ENCODE measurements around the gene NMT2.

NMT2 gene

GRCh38 chr10:15092855-15093408 lies 75.6 kb downstream of the NMT2 start:
- no peak overlapping the region for H3K4me3 ChIP-seq (ENCODE audit: low read depth, low read length)
- no peak for TF ChIP-seq CTCF (IDR thresholded peaks at IDR 0.05; ENCODE audit: low read depth, low read length)
- TF ChIP-seq MAX (IDR thresholded peaks at IDR 0.05; ENCODE audit: low read depth, low read length) = no peak
- TF ChIP-seq MYC (IDR thresholded peaks at IDR 0.05; ENCODE audit: low read depth, low read length) = no peak
- no peak for TF ChIP-seq POLR2A (IDR thresholded peaks at IDR 0.05; ENCODE audit: extremely low read depth, insufficient read length)
- no peak for DNase-seq (ENCODE audit: low read depth)

- TF ChIP-seq MAX (IDR thresholded peaks at IDR 0.05; ENCODE audit: low read depth, low read length) = no peak
- no peak for DNase-seq (ENCODE audit: low read depth)
- H3K4me3 ChIP-seq (ENCODE audit: low read depth, low read length) = no peak overlapping the region
Measured at GRCh38 chr10:15091418-15091817, 77.1 kb downstream of the NMT2 start.

- DNase-seq (ENCODE audit: low read depth) = peak; percentile 87
- peak; percentile 44 for TF ChIP-seq POLR2A (IDR thresholded peaks at IDR 0.05; ENCODE audit: extremely low read depth, insufficient read length)
- TF ChIP-seq CTCF (IDR thresholded peaks at IDR 0.05; ENCODE audit: low read depth, low read length) = no peak
- TF ChIP-seq MYC (IDR thresholded peaks at IDR 0.05; ENCODE audit: low read depth, low read length) = peak; percentile 35; the same call in 1 of the 2 replicates
- no peak; the same call in 1 of the 2 replicates for TF ChIP-seq MAX (IDR thresholded peaks at IDR 0.05; ENCODE audit: low read depth, low read length)
- H3K4me3 ChIP-seq (ENCODE audit: low read depth, low read length) = peak within 1 kb of the TSS; percentile 52
Measured at GRCh38 chr10:15088428-15089261, 79.8 kb downstream of the NMT2 start, which contains the start of gene ACBD7. Gene ACBD7 (minus strand): TSS chr10:15088776. CDS start chr10:15088728, 48 bp downstream.

GRCh38 chr10:15084502-15084922 lies 84.0 kb downstream of the NMT2 start:
- no peak for DNase-seq (ENCODE audit: low read depth)
- TF ChIP-seq CTCF (IDR thresholded peaks at IDR 0.05; ENCODE audit: low read depth, low read length) (no peak), MYC (IDR thresholded peaks at IDR 0.05; ENCODE audit: low read depth, low read length) (no peak), POLR2A (IDR thresholded peaks at IDR 0.05; ENCODE audit: extremely low read depth, insufficient read length) (no peak), MAX (IDR thresholded peaks at IDR 0.05; ENCODE audit: low read depth, low read length) (no peak)
- H3K4me3 ChIP-seq (ENCODE audit: low read depth, low read length) = no peak overlapping the region

GRCh38 chr10:15083674-15084501 lies 84.6 kb downstream of the NMT2 start:
- H3K4me3 ChIP-seq (ENCODE audit: low read depth, low read length) = no peak overlapping the region
- no peak for TF ChIP-seq MYC (IDR thresholded peaks at IDR 0.05; ENCODE audit: low read depth, low read length)
- TF ChIP-seq MAX (IDR thresholded peaks at IDR 0.05; ENCODE audit: low read depth, low read length) = no peak
- TF ChIP-seq POLR2A (IDR thresholded peaks at IDR 0.05; ENCODE audit: extremely low read depth, insufficient read length) = no peak
- no peak for TF ChIP-seq CTCF (IDR thresholded peaks at IDR 0.05; ENCODE audit: low read depth, low read length)

More at GRCh38 chr10:15083674-15084501, 84.6 kb downstream of the NMT2 start:
- DNase-seq (ENCODE audit: low read depth) = no peak

Data from NB4 (cell line).